GM19463 (cell line): ENCODE results near the gene IL1R2.
A peak's percentile ranks its signal among the peaks of the same experiment; 100 is the strongest.

Experiments used
- ATAC-seq: cut with Tn5 transposase; IDR thresholded peaks from one replicate; pipeline ENCODE4 v1.9.1; 2021; ENCODE audit warnings: mild to moderate bottlenecking, moderate library complexity; ENCODE audit not compliant: unreplicated experiment

Gene IL1R2

DNA sequence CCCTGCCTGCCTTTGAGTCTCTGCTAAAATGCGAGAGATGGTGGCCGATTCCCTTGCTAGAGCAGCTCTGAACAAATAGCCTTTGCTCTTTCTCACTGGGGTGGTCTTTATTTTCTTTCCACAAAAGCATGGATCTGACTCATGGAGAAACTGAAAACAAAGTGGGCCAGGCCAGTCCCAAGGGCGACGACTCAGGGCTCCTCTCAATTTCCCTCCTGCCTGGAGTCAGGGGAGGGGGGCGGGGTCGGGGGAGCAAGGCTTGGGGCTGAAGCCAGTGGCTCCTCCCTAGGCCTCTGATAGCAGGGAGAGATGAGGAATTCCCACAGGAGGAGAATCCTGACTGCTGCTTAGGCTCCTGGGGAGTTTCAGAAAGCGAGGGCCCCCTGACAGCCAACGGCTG lies 17.1 kb upstream of the IL1R2 start:
- no peak for ATAC-seq

DNA sequence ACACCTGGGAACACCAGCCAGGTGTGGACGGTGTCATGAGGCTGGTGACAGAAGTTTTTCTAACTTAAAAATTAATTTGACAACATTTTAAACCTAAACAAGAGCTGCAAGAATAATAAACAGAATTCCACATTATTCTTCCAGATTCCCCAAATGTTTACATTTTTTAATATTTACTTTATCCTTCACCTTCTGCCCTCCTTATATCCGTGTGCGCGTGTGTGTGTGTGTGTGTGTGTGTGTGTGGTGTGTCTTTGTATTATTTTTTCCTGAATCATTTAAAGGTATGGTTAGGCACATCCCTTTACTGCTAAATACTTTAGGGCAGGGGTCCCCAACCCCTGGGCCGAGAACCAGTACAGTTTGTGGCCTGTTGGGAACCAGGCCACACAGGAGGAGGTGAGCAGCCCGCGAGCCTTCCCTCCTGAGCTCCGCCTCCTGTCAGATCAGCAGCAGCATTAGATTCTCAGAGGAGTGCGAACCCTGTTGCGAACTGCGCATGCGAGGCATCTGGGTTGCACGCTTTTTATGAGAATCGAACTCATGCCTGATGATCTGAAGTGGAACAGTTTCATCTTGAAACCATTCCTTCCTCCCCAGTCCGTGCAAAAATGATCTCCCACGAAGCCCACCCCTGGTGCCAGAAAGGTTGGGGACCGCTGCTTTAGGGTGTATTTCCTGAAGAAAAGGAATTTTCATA lies 16.4 kb upstream of the IL1R2 start:
- ATAC-seq = no peak

DNA sequence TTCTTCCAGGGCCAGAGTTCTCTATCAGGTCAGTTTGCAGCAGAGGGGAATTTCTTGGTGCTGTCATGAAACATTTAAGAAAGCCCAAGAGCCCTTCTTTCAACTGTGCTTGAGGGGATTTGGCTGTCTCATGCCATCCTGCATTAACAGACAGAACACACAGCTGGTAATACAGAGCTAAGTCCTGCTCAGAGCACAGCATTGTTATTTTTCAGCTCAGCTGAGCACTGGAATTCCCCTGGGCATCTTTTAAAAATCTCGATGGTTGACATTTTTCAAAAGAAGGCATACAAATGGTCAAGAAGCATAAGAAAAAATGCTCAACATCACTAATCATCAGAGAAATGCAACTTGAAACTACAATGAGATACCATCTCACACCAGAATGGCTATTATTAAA lies 14.9 kb upstream of the IL1R2 start:
- ATAC-seq = peak; percentile 74

DNA sequence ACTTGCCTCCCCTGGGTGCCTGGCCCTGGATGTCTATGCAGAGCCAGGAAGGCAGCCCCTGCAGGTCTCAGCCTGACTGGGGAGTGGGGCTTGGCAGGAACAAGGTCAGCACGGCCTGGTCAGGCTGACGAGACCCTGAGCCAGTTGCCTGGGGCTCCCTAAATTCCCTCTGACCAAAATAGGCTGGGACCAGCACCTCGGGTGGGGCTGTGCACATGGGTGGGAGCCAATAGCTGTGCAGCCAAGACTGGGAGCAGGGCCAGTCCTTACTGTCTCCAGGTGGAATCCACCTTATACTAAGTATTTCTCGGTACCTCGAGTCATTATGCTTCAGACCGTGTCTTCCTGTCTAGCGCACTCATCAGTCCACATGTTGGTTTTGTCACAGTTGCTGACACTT lies 11.4 kb upstream of the IL1R2 start:
- no peak for ATAC-seq

DNA sequence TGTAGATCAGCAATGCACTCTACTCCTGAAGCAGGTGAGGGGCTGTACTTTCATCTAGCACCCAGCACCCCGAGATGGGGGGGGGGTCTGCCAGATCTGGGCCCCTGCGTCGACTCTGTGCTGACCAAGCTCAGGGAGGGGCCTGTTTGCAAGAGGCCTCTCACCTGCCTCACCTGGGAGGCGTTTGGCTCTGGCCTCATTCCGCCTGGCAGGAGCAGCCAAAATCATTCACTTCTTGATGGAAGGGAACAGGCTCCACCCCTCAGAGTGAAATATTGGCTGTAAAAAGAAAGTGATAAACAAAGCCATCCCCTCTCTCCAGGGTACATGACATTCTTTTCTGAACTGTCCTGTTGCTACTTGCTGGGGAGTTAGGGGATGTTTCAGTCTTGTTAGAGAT lies 10.7 kb upstream of the IL1R2 start:
- ATAC-seq = no peak

DNA sequence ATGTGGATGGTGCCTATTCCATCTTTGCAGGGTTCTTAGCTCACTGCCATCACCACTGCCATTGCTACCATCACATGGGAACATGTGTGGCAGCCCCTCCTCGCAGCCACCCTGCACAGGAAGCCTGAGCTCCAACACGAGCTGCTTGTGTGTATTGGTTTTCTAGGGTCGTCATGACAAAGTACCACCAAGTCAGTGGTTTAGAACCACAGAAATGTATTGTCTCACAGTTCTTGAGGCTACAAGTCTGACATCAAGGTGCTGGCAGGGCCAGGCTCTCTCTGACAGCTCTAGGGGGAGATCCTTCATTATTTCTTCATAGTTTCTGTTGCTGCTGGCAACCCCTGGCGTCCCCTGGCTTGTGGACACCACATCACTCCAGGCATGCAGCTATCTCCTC lies 10.3 kb upstream of the IL1R2 start:
- ATAC-seq = no peak

DNA sequence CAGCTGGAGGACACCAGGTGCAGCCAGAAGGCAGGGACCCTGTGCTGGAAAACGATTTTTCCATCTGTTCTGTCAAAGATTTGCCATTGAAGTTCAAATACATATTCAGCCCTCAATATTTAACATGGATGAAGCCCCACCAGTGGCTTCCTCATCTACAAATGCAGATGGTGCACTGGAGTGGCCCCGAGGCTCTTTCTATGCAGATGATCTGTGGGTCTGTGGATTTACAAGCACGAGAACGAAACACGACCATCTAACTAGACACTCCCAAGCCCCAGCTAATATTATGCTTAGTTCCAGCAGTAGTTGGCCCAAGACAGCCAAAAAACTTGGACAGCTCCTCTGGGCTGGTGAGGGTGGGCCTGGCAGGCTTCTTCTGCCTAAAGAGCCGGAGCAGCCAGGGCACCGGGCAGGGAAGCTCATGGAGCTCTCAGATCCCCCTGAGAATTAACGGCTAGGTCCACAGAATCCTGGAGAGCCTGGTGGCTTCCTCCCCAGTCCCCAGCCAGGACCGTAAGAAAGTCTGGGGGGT lies 9.2 kb upstream of the IL1R2 start:
- ATAC-seq = no peak

DNA sequence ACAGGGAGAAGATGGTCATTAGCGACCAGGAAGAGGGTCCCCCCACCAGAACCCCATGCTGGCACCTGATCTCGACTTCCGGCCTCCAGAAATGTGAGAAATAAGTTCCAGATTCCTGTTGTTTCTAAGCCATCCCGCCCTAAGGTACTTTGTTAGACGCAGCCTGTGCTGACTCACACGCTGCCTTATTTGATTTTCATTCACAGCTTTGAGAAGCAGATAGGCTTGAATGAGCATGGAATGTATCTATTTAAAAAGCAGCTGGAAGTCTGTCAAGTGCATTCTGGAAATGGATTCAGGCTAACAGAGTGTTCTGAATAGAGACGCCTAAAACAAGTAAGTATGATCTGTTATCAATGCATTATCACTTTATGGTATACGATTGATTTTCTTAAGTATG lies 8.3 kb upstream of the IL1R2 start:
- no peak for ATAC-seq

DNA sequence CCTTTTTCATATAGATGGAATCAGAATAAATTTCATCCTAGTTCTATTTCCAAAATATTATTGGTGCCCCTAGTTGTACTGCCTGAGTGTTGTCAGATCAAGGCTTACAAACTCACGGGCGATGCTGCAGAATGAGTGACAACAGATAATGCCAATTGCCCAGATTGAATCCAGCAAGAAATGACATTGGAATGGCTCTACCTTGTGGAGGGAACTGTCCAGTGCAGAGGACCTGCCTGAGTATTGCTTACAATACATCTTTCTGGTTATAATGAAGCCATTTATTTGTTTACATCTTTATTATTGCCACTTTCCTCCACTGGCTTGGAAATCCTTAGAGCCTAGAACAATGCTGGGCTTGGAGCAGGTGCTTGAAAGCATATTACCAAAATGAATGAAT lies 7.8 kb upstream of the IL1R2 start:
- ATAC-seq = no peak

DNA sequence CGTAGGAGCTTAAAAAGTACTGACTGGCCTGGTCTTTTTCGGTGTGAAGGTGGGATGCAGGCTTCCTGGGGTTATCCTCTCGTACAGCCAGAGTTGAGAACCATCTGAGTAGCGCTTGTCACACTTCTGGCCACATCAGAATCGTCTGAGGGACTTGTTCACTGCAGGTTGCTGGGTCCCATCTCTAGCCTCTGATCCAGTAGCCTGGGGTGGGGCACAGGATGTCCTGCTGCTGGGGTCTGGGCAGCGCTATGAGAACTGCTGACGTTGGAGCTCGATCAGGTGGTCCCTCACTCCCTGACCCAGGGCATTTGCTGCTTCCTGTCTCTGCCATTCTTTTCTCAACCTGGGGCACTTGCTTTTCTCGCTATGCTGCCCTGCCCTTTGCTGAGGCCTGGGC lies 7.1 kb upstream of the IL1R2 start:
- ATAC-seq = no peak

DNA sequence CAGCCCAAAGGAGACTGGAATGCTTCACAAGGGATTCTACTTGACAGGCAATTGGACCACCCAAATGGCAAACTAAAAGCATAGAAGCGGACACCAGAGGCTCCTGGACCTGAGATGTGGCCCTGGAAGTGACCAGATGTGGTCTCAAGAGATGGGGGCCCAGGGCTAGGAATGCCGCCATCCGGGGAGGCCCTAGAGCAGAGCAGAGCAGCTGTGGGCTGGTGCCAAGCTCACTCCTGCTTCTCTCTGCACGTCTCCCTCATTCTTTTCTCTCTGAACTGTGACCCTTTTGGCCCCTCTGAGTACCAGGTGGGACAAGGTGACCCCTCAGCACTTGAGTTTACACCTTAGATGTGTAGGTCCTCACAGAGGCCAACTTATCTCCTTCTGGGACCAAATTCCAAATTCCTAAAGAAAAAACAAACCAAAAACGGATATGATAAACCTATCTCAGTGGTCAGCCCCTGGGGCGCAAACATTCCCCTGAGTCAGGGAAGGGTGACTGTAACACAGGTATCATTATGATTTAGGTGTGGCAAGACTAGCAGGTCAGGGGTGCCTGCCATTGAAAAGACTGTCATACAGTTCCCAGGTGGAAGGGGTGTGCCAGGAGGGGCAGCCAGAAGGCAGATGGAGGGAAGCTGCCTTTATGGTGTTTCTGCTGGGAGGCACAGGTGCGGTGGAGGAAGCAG lies 6.5 kb upstream of the IL1R2 start:
- ATAC-seq = no peak

DNA sequence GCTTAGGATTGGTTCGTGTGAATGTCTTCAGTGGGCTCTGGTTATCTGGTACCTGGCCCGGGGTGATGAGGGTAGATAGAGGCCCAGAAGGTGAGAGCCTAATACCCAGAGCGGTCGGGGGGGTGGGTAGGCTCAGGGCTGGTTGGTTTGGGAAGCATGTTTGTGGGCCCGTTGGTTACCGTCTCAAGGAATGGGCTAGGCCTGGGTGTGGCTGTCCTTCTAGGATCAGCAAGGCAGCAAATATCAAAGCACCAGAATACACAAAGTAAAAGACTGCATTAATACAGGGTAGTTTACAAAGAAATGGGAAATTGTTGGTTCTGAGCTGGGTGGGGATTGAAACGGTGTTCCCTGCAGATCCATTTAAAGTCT lies 6.0 kb upstream of the IL1R2 start:
- ATAC-seq = no peak

DNA sequence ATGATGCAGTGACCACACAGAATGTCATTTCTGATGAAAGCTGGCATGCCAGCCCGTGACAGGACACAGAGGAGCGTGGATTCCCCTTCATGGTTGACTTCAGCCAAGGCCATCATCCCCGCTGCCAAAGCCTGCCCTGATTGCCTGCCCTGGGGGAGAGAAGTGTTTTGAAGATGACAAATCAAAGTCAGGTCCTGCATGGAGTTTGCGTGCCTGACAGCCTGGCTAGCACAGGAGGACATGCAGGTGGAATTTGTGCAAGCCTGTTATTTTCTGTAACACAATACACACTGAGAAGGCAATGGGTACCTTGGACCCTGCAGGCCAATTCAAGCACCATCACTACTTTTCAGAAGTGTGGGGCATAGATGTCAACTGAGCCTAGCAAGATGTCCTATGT lies 5.4 kb upstream of the IL1R2 start:
- ATAC-seq = no peak

DNA sequence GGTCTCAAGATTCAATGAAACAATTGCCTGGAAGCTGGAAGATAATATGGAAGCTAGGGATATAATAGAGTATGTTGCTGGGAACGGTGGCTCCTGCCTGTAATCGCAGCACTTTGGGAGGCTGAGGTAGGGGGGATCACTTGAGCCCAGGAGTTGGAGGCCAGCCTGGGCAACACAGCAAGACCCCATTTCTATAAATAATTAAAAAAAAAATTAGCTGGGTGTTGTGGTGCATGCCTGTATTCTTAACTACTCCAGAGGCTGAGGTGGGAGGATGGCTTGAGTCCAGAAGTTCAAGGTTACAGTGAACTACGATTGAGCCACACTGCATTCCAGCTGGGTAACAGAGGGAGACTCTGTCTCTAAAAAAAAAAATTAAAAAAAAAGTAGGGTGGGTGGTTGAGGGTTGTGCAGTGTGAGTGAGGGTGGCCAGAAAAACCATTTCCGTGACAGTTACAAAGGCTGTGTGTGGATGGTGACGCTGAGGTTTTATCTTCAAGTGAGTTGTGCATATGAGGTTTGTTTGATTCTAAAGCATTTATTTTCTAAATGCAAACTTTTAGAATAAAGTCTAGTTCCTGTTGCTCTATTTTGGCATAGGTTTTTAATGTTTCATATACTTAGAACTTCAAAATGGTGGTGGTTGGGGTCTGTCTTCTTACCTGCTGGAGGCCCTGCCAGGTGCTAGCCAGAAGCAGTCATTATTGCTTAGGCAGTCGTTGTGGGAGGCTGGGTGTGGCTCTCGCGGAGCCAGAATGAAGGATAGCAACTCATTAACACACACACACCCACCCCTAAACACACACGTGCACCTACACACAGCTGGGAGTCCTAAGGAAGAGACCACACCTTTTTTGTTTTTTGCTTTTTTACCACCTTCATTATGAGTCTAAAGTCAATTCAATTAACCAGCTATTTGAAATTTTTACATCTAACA lies 4.7 kb upstream of the IL1R2 start:
- no peak for ATAC-seq

DNA sequence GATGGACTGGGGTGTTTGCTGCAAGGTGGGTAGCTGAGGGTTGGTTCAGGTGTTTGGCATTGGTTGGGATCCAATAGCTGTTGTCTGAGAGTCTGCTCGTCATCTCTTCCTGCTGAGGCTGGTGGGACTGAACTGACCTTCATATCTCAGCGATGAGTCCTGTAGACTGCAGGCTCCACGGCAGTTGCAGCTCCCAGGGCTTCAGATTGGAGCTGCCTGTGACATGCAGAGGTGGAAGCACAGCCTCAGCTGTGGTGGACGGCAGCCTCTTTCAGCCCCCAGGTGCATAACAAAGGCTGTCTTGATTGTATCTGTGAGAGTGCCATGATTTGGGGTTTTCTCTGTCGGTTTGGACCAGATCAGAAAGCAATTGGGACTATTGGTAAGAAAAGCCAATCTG lies 3.9 kb upstream of the IL1R2 start:
- no peak for ATAC-seq

DNA sequence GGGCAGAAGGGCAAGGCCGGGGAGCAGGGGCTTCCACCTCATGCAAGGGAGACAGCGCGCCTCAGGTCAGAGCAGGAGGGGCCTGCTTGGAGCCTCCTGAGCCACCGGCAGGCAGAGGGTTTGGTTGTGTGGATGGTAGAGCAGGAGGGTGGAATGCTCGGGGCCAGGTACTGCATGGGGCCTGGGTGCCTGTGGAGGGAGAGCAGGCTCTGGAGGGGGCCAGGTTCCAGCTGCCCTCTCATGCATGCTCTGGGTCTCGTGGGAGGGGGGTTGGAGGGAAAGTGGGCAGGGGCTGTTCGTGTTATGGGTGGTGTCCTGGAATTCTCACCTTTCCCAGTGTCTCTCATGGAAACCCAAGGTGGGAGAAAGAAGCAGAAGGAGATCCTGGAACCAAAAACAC lies 3.2 kb upstream of the IL1R2 start:
- no peak for ATAC-seq

DNA sequence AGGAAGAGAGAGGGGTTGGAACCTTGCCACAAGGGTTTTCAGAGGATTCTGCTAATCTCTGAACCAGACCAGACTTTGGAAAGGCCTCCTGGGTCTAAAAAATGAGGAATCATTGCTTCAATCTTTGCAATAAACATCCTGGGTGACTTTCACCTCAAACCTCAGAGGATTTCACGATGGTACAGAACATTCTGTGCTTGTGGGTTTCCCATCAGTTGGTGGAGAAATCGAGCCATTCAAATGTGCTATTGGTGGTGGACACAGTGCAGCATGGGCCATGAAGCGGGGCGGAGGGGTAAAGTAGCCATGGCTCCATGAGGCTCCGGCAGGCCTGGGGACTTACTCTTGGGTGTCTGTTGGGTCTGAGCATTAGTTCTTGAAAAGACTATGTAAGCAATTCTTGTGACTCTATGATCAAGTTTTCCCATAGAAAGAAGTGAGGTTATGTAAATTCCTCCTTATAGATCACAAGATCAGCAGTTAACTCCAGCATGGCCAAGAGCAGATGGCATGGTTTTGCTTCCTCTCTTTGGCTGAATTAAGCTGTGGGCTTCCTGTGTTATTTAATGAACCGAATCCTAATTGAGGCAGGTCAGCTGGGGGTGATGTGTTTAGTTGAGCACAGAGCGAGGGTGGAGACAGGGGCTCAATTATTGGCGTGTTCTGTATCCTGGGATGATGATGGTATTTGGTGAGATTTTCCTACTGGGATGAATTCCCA lies 1.9 kb upstream of the IL1R2 start:
- ATAC-seq = no peak

DNA sequence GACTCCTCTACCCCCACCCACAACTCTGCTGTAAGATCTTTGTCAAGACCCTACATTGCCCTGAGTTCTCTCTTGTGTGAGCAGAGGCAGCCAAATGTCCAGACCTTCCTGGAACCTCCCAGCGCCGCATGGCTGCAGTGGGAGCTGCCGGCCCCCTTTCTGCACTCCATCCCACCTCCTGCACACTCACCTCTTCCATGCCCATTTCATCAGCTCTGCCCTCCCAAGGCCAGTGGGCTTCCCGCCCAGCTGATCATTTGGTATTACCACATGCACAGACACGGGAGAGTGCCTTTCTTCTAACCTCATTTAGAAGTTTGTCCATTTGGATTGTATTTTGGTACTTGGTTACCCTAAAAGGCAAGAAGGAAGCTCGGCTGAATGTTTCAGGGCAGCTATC lies 2.0 kb downstream of the IL1R2 start:
- ATAC-seq = no peak

DNA sequence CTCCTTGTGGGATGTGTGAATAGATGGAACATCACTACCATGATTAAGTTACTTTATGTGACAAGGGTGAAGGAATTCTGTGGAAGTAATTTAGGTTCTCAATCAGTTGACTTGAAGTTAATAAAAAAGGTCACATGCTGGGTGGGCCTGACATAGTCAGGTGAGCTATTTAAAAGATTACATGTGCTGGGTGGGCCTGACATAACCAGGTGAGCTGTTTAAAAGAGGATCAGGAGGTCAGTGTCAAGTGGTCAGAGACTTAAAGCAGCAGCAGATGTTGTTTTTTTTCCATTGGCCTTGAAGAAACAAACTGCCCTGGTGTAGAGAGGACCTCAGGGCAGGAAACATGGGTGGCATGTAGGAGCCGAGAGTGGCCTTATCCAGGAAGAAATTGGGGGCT lies 3.3 kb downstream of the IL1R2 start:
- no peak for ATAC-seq

DNA sequence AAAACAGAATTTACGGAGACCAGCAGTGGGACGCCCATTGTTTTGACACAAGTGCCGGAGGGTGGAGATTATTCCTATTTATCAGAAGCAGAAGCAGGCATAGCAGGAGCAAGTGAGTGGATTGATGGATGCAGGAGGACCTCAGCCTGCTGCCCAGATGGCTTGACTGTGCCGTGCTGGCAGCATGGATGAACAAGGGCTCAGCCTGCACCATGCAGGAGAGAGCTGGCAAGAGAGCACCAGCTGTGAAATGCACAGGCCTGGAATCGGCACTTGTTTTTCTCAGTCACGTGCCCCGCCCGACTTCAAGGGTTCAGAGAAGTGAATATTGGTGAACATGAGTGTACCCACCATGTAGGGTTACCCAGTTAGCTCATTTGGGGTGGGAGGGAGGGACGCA lies 4.0 kb downstream of the IL1R2 start:
- no peak for ATAC-seq

DNA sequence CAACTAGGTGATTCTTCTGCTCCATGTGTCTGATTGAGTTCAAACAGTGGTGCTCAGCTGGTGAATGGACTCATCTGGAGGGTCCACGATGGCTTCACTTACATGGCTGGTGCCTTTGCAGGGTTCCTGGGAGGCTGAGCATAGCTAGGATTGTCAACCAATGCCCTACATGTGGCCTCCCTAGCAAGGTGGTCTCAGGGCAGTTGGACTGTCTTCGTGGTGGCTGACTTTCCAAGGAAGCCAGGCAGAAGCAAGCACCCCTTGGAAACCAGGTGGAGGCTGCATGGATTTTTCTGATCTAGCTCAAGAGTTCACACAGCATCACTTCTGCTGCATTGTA lies 6.8 kb downstream of the IL1R2 start:
- no peak for ATAC-seq
